SIG-M5 (cell line): ENCODE data around the gene BLM.

Experiments used
- DNase-seq: peaks from one replicate; lab custom pipeline; 2025; lab: John Stamatoyannopoulos, UW

Gene BLM

GRCh38 chr15:90691982-90692773 is 25.0 kb upstream of the BLM start:
- DNase-seq: no peak

- no peak for DNase-seq
These were observed 22.2 kb upstream of the BLM start for GRCh38 chr15:90694987-90695386.

- DNase-seq: no peak
These were observed 20.0 kb upstream of the BLM start for GRCh38 chr15:90697175-90697574.

DNA sequence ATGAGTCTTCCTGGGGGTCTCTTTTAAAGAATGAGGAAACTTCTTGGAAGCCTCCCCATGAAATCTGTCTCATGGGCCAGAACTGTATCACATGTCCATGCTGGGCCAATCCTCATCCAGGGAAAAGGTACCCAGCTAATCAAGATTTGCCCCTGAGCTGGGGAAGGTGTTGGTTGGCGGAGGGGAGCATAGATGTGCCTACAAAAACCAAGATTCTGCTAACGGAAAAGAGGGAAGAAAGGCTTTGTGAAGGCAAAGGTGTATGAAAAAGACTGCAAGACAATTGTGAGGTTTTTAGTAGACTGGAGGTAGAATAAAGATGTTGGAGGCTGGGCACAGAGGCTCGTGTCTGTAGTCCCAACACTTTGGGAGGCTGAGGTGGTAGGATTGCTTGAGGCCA is 18.5 kb upstream of the BLM start:
- no peak for DNase-seq

DNA sequence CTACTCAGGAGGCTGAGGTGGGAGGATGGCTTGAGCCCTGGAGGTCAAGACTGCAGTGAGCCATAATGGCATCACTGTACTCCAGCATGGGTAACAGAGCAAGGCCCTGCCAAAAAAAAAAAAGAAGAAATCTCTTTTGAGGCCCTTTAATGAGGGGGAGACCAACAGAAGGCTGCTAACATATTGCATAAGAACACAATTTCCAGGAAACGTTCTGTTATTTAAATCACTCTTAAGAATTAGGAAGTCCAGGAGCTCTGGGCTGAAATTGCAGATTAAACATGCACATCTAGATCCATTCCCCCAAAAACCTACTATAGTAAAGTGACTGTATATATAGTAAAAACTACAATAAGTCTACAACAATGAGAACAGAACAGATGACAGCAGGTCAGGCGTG is 16.1 kb upstream of the BLM start:
- no peak for DNase-seq

DNA sequence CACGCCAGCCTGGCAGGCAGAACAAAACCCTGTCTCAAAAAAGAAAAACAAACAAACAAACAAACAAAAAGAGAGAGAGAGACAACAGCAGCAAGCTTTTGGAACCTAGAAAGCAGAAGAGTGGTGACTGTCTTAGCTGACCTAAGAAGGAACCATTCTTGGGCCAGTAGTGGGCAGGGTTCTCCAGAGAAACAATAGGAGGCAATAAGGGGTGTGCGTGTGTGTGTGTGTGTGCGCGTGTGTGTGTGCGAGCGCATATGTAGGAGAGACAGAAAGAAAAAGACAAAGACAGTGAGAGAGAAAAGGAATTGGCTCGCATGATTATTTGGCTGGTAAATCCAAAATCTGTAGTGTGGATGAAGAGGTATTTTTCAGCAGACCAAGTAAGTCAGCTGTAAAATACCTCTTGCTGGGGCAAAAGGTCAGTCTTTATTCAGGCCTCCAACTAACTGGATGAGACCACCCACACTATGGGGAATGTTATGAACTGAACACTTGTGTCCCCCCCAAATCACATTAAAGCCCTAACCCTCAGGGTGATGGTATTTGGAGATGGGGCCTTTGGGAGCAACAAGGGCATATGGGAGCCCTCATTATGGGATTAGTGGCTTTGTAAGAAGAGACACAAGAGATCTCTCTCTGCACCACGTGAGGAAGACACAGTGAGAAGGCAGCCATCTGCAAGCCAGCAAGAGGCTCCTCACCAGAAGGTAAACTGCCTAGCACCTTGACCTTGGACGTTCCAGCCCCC is 15.1 kb upstream of the BLM start:
- DNase-seq: no peak

- DNase-seq: no peak
These were observed 13.7 kb upstream of the BLM start for GRCh38 chr15:90703455-90703854.

DNA sequence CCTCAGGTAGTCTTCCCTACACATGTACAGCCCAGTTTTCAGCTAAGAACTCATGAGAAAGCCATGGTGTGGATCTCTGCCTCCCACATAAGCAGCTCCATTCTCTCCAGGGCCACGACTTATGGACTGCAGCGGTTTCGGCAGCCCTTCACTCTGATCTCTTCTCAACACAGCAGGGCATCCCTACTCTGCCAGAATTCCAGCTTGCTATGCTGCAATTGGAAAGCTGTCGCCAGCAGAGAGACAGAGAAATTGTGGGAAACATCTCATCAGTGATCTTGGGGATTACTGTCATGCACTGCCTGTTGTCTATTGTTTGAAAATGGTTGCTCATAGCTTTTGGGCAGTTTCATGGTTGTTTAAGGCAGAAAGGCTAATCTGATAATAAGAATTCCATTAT is 11.9 kb upstream of the BLM start:
- DNase-seq: no peak

DNA sequence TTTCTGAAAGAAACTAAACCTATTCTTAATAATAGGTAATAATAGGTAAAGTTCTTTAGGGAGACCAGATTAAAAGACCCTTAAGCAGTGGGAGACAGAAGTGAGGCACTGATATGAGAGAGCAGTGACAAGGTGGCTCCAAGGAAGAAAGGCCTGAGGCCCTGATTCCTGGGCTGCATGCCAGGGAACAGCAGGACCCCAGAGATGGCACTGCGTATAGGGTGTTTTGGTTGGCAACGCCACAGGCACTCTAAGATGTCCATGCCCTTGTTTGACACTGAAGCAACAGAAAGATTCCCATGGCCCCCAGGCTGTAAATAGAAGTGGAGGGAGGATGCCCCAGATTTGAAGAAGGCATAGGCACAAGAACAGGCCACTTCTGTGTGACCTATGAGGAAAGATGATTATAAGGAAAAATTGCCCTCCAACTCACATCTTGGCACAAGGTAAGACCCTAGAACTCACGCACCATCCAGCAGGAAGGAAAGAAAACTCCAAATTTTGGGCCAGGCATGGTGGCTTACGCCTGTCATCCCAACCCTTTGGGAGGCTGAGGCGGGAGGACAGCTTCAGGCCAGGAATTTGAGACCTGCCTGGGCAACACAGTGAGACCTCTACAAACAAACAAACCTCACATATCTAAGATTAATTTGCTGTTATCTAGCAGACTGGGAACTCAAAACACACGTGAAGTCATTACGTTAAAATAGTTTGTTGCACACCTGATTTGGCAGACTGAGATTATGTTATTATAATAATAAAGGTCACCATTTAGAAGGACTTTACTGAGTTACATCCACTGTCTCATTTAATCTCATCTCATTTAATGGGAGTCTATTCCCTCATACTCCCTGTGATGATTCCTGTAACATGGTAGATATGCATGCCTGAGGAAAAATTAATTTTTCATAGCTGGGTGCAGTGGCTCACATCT is 10.5 kb upstream of the BLM start:
- no peak for DNase-seq

DNA sequence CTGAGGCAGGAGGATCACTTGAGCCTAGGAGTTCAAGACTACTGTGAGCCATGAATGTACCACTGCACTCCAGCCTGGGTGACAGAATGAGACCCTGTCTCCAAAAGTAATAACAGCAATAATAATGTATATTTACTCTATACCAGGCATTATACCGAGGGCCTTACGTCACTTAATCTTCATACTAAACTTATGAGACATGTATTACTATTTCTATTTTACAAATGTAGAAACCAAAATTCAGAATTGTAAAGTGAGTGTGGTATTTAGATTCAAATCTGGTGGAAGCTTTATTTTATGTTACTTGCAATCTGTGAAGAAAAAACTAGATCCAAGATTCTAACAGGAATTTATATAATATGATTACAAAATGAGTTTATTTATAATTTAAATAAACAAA is 9.7 kb upstream of the BLM start:
- DNase-seq: no peak

- DNase-seq: no peak
These were observed 8.6 kb upstream of the BLM start for GRCh38 chr15:90708516-90708915.

DNA sequence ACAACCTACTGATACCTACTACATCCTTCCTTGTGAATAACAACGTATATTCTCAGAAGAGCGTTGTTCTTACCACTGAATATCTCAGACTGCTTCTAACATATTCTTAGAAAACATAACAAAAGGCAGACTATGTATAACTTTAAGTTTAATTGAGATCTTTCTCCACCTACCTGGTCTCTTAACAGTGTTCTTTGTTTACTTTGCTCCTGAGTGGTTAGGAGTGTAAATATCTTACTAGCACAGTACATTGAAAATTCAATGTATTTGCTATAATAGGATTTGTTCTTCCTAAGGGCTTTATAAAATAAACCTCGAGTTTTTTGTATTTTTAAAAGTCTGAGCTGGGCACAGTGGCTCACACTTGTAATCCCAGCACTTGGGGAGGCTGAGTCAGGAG is 7.9 kb upstream of the BLM start:
- DNase-seq: no peak

- DNase-seq: no peak
These were observed 6.6 kb upstream of the BLM start for GRCh38 chr15:90710436-90711027.

DNA sequence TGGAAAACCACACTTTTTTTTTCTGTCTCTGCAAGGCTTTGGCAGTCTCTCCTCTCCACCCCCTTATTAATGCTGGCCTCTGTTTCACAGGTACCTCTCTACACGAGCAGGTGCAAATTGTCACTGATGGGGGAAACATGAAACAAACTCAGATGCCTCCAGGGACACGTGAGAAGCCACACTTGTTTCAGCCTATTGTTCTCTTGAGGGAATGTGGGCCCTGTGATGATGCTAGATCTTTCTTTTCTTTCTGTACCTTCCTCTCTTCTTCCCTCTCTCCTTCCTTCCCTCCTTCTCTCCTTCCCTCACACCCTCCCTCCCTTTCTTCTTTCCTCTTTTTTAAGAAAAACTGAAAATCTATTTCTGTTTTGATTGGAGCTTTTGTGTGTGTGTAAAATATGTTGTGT is 5.7 kb upstream of the BLM start:
- DNase-seq: no peak

GRCh38 chr15:90711842-90712241 is 5.3 kb upstream of the BLM start:
- DNase-seq: peak; percentile 12

- DNase-seq: no peak
These were observed 4.1 kb upstream of the BLM start for GRCh38 chr15:90713081-90713480.

DNA sequence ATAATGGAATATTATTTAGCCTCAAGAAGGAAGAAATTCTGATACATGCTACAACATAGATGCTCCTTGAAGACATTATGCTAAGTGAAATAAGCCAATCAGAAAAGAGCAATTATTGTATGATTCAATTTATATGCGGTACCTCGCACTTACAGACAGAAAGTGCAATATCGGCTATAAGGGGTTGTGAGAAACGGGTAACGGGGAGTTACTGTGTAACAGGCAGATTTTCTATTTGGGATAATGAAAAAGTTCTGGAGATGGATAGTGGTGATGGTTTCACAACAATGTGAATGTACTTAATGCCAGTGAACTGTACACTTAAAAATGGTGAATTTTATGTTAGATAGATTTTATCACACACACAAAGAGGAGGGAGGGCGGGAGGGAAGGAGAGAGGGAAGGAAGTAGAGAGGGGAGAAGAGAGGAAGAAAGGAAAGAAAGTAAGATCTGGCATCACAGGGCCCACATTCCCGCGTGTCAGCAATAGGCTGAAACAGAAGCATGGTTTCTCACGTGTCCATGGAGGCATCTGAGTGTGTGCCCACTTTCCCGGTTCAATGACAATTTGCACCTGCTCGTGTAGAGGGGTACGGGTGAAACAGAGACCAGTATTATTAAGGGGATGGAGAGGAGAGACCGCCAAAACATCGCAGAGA is 700 bp upstream of the BLM start:
- DNase-seq: no peak

DNA sequence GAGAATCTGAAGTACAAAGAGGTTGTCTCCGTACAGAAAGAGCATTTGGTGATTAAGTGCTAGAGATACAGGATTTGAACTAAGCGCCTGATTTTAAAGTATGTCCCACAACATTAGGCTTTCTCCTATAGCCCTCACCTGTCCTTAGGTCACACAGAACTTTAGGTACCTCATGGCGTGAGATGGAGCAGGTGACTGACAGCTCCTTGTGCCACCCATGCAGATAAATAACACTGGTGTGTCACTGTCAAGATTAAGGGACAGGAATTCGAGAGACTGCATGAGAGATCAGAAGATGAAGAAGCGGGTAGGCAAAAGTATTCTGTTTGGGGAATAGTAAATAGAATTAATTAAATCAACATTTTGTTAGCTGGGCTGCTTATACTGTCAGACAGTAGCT is 1.1 kb downstream of the BLM start:
- DNase-seq: no peak

DNA sequence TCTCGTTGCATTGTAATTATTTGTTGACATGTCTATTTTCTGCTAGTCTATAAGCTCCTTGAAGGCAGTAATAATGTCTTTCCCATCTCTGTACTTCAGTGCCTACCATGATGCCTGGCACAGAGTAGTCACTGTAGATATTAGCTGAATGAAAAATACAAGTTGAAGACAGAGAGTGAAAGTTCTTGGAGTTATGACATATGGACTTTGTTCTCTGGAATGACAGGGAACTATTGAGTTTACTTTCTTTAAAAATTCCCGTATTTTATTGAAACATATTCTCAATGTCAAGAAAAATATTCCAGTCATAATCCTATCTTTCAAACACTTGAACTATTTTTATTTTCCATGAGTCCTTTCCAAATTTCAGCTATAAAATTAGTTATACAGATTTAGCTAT is 3.0 kb downstream of the BLM start:
- no peak for DNase-seq

- no peak for DNase-seq
These were observed 12.1 kb downstream of the BLM start for GRCh38 chr15:90729261-90729660.

- DNase-seq: no peak
These were observed 13.1 kb downstream of the BLM start for GRCh38 chr15:90730290-90730689.

- DNase-seq: no peak
These were observed 18.8 kb downstream of the BLM start for GRCh38 chr15:90735923-90736322.
